HUES64 (cell line): Measurements from ENCODE around the gene RMDN2.
"Not testable (repeated sequence)": the region's sequence is repeated elsewhere in the genome, so short reads cannot be mapped to it uniquely, and the experiment has no call there.

Experiments
- H3K27ac ChIP-seq: 2 replicates; pipeline ENCODE4 v1.7.0; 2013; ENCODE audit warnings: low read depth, low read length, inconsistent platforms
- H3K27me3 ChIP-seq: 2 replicates; pipeline ENCODE4 v1.6.1; 2013; ENCODE audit warnings: mild to moderate bottlenecking, low read length; ENCODE audit not compliant: insufficient read depth
- H3K36me3 ChIP-seq: 2 replicates; pipeline ENCODE4 v1.6.1; 2013; ENCODE audit warnings: mild to moderate bottlenecking, low read length; ENCODE audit not compliant: insufficient read depth
- H3K4me1 ChIP-seq: 2 replicates; pipeline ENCODE4 v1.6.1; 2013; ENCODE audit warnings: mild to moderate bottlenecking, low read length, moderate library complexity; ENCODE audit not compliant: insufficient read depth
- H3K4me3 ChIP-seq: 2 replicates; pipeline ENCODE4 v1.5.1; 2013; ENCODE audit warnings: mild to moderate bottlenecking, low read length, moderate library complexity
- H3K9ac ChIP-seq: 2 replicates; pipeline ENCODE4 v1.6.1; 2013; ENCODE audit warnings: mild to moderate bottlenecking, low read depth, low read length
- H3K9me3 ChIP-seq: 2 replicates; pipeline ENCODE4 v1.6.1; 2013; ENCODE audit warnings: low read depth, low read length; ENCODE audit not compliant: insufficient read depth
- WGBS: fragments of 150-250, 120-280 bp; methylation state at CpG from one replicate; pipeline ENCODE4 v1.1.7; 2013; ENCODE audit warnings: missing lambda C conversion rate; 5-methylcytosine and 5-hydroxymethylcytosine counted together

Gene RMDN2

GRCh38 chr2:37934591-37935513, 9.8 kb downstream of the RMDN2 start:
- Histone ChIP-seq H3K4me1 (no peaks in the 10 kb centered on the region), H3K27me3 (no peaks in the 10 kb centered on the region), H3K27ac (no peak overlapping the region), H3K4me3 (no peak overlapping the region), H3K36me3 (no peaks in the 10 kb centered on the region), H3K9ac (no peak overlapping the region), H3K9me3 (peaks cover 7% of the 10 kb centered on the region)
- 91% methylated on average over 5 of the region's 7 CpGs for WGBS

- WGBS = no CpG with 5 or more reads among the region's 1 CpG
Observed at GRCh38 chr2:37937568-37937967, 12.5 kb downstream of the RMDN2 start.

GRCh38 chr2:37941267-37941666, 16.2 kb downstream of the RMDN2 start:
- WGBS = 97% methylated on average over 8 of the region's 8 CpGs
- not testable (repeated sequence) for H3K36me3 ChIP-seq, H3K27ac ChIP-seq, H3K4me3 ChIP-seq, H3K9ac ChIP-seq, H3K9me3 ChIP-seq, H3K27me3 ChIP-seq, H3K4me1 ChIP-seq

More at GRCh38 chr2:37937568-37937967, 12.5 kb downstream of the RMDN2 start:
- not testable (repeated sequence) for H3K36me3 ChIP-seq, H3K4me1 ChIP-seq, H3K27me3 ChIP-seq, H3K4me3 ChIP-seq, H3K9ac ChIP-seq, H3K27ac ChIP-seq
- peaks cover 11% of the 10 kb centered on the region for H3K9me3 ChIP-seq

GRCh38 chr2:37944268-37944667, 19.2 kb downstream of the RMDN2 start:
- Histone ChIP-seq H3K4me3 (no peak overlapping the region), H3K4me1 (no peaks in the 10 kb centered on the region), H3K27me3 (no peaks in the 10 kb centered on the region), H3K9me3 (0 out of 2 replicates have a peak, but pooled peaks cover 4% of the 10 kb centered on the region), H3K27ac (no peak overlapping the region), H3K9ac (no peak overlapping the region), H3K36me3 (no peaks in the 10 kb centered on the region)
- WGBS = 93% methylated on average over 1 of the region's 2 CpGs

GRCh38 chr2:37947306-37947705, 22.2 kb downstream of the RMDN2 start:
- WGBS = 89% methylated on average over 1 of the region's 1 CpG
- H3K9ac ChIP-seq = no peak overlapping the region
- no peak overlapping the region for H3K4me3 ChIP-seq
- no peaks in the 10 kb centered on the region for H3K4me1 ChIP-seq
- H3K36me3 ChIP-seq = no peaks in the 10 kb centered on the region
- no peak overlapping the region for H3K27ac ChIP-seq
- H3K9me3 ChIP-seq = no peaks in the 10 kb centered on the region
- no peaks in the 10 kb centered on the region for H3K27me3 ChIP-seq

GRCh38 chr2:37962018-37962739, 37.1 kb downstream of the RMDN2 start:
- H3K36me3 ChIP-seq, H3K27me3 ChIP-seq, H3K9ac ChIP-seq, H3K4me1 ChIP-seq, H3K9me3 ChIP-seq, H3K27ac ChIP-seq, H3K4me3 ChIP-seq: not testable (repeated sequence)
- WGBS = 75% methylated on average over 7 of the region's 7 CpGs

- H3K9me3 ChIP-seq, H3K36me3 ChIP-seq, H3K27me3 ChIP-seq, H3K4me3 ChIP-seq, H3K4me1 ChIP-seq, H3K27ac ChIP-seq, H3K9ac ChIP-seq: not testable (repeated sequence)
- 81% methylated on average over 9 of the region's 9 CpGs for WGBS
Observed at GRCh38 chr2:37962740-37963121, 37.6 kb downstream of the RMDN2 start.

GRCh38 chr2:37963901-37964300, 38.8 kb downstream of the RMDN2 start:
- not testable (repeated sequence) for H3K27me3 ChIP-seq, H3K9me3 ChIP-seq, H3K27ac ChIP-seq, H3K36me3 ChIP-seq, H3K4me1 ChIP-seq, H3K9ac ChIP-seq, H3K4me3 ChIP-seq
- 95% methylated on average over 32 of the region's 33 CpGs for WGBS

- Histone ChIP-seq H3K27me3 (no peaks in the 10 kb centered on the region), H3K9ac (no peak overlapping the region), H3K4me3 (no peak overlapping the region), H3K27ac (no peak overlapping the region), H3K4me1 (peaks cover 8% of the 10 kb centered on the region; the same call in 1 of the 2 replicates), H3K36me3 (no peaks in the 10 kb centered on the region), H3K9me3 (0 out of 2 replicates have a peak, but pooled peaks cover 10% of the 10 kb centered on the region)
- WGBS = 97% methylated on average over 3 of the region's 3 CpGs
Observed at GRCh38 chr2:37966326-37966725, 41.2 kb downstream of the RMDN2 start.

GRCh38 chr2:37969731-37970130, 44.6 kb downstream of the RMDN2 start:
- H3K9ac ChIP-seq = no peak overlapping the region
- H3K36me3 ChIP-seq = no peaks in the 10 kb centered on the region
- H3K27me3 ChIP-seq = no peaks in the 10 kb centered on the region
- H3K27ac ChIP-seq = no peak overlapping the region
- H3K4me3 ChIP-seq = no peak overlapping the region
- 0 out of 2 replicates have a peak, but pooled peaks cover 4% of the 10 kb centered on the region for H3K9me3 ChIP-seq
- H3K4me1 ChIP-seq = peaks cover 15% of the 10 kb centered on the region

- WGBS = no CpG with 5 or more reads among the region's 1 CpG
- Histone ChIP-seq H3K9ac (no peak overlapping the region), H3K4me1 (peaks cover 15% of the 10 kb centered on the region), H3K4me3 (no peak overlapping the region), H3K9me3 (0 out of 2 replicates have a peak, but pooled peaks cover 3% of the 10 kb centered on the region), H3K27ac (no peak overlapping the region), H3K27me3 (no peaks in the 10 kb centered on the region), H3K36me3 (no peaks in the 10 kb centered on the region)
Observed at GRCh38 chr2:37971971-37972370, 46.9 kb downstream of the RMDN2 start.
